Kidney (tissue), 14 donors: ENCODE measurements around the gene HUS1B. TPM values are rescaled to one million over a fixed set of nuclear protein-coding genes. Genes with fewer than 3 reads are reported as not detected.
A peak's percentile ranks its signal among the peaks of the same experiment; 100 is the strongest.

Experiments
- DNase-seq, 5 donors: peaks; one replicate each; pipeline ENCODE4 v3.0.0-alpha.2; 2013 to 2020
- FAIRE-seq: peaks from 2 replicates; lab custom pipeline; 2012; peaks lifted over from hg19 to GRCh38; lab: Jason Lieb, UNC
- H3K27ac ChIP-seq, 2 donors: one replicate each; pipeline ENCODE4 v1.7.0; 2013; ENCODE audit warnings: low read depth in 2 of 2, low read length in 2 of 2, inconsistent platforms in 1 of 2
- H3K27me3 ChIP-seq: one replicate; pipeline ENCODE4 v1.7.1; 2013; ENCODE audit warnings: low read length, inconsistent platforms; ENCODE audit not compliant: control insufficient read depth, insufficient read depth
- H3K36me3 ChIP-seq, 3 donors: one replicate each; pipeline versions ENCODE4 v1.7.0 to v1.7.1; 2013; ENCODE audit warnings: low read length in 3 of 3, control low read depth in 1 of 3, inconsistent platforms in 1 of 3; ENCODE audit not compliant: insufficient read depth in 3 of 3, control insufficient read depth in 2 of 3
- H3K4me1 ChIP-seq, 3 donors: one replicate each; pipeline versions ENCODE4 v1.7.0 to v1.7.1; 2013; ENCODE audit warnings: low read length in 3 of 3, inconsistent platforms in 1 of 3, low read depth in 1 of 3; ENCODE audit not compliant: control insufficient read depth in 2 of 3, insufficient read depth in 2 of 3
- H3K4me3 ChIP-seq, 3 donors: one replicate each; pipeline versions ENCODE4 v1.7.0 to v1.8.1; 2013; ENCODE audit warnings: low read length in 3 of 3, control low read depth in 1 of 3, inconsistent platforms in 1 of 3
- H3K9ac ChIP-seq, 3 donors: one replicate each; pipeline versions ENCODE4 v1.7.0 to v1.7.1; 2013; ENCODE audit warnings: low read length in 3 of 3, control low read depth in 1 of 3, inconsistent platforms in 1 of 3
- H3K9me3 ChIP-seq, 3 donors: one replicate each; pipeline versions ENCODE4 v1.7.0 to v1.7.1; 2013; ENCODE audit warnings: low read length in 3 of 3, control low read depth in 1 of 3, inconsistent platforms in 1 of 3; ENCODE audit not compliant: control insufficient read depth in 2 of 3, insufficient read depth in 1 of 3
- CTCF ChIP-seq: IDR thresholded peaks from 3 replicates; pipeline ENCODE4 v1.5.1; 2012; ENCODE audit warnings: mild to moderate bottlenecking, moderate library complexity, borderline replicate concordance; ENCODE audit not compliant: insufficient read depth; ENCODE audit errors: extremely low read depth
- intact Hi-C: fragments of 100-400 bp; cut with DNase I; formaldehyde crosslinking; loops from one replicate; pipeline ENCODE4 v1.11.1; 2022
- polyA plus RNA-seq: library from polyadenylated mRNA; stranded (reverse); fragments of 350-450 nt; fragmentation: Illumina TruSeq; extraction: RNeasy Lipid Tissue Mini Kit (QIAGEN cat#74804); gene quantifications from one replicate; pipeline ENCODE4 v1.2.3, GENCODE V29; 2014; ENCODE audit warnings: low read depth, low replicate concordance; ENCODE audit not compliant: insufficient read depth
- total RNA-seq: library from RNA; stranded (reverse); fragmentation: NEBNext Ultra II Directional; extraction: Animal tissue kit (Norgen Biotek cat#: 25700); gene quantifications from one replicate; pipeline ENCODE4 v1.2.1, GENCODE V29; 2021
- donor health status: control.
- donor health status: control.
- donor health status: control.
- donor health status: control.
- donor health status: control.
- donor health status: DM: yes; HTN: yes; CAD: no.
- donor health status: Normal renal cell carcinoma (clear cell type).

Gene HUS1B
- total and polyA plus RNA-seq, 2 donors from 2014 or later, result 1.2 TPM; not detected in 1

- H3K4me3 ChIP-seq, result no peak overlapping the region
- intact Hi-C loops, result no loop called here
- H3K4me1 ChIP-seq, result no peaks in the 10 kb centered on the region
- H3K27ac ChIP-seq, result no peak overlapping the region
- H3K9me3 ChIP-seq, result no peaks in the 10 kb centered on the region
- H3K36me3 ChIP-seq, result peaks cover 0 to 7% (median 0%) of the 10 kb centered on the region in 3 donors
- no peaks in the 10 kb centered on the region for H3K27me3 ChIP-seq
- FAIRE-seq, result no peak
- no peak overlapping the region for H3K9ac ChIP-seq
- no peak for TF ChIP-seq CTCF
- DNase-seq, result no peak
Observed at GRCh38 chr6:633611-634010, 23.3 kb downstream of the HUS1B start.

- intact Hi-C loops, result no loop called here
- DNase-seq (no peak), FAIRE-seq (no peak)
- H3K27me3 ChIP-seq, result no peaks in the 10 kb centered on the region
- no peak overlapping the region for H3K27ac ChIP-seq
- peaks cover 0 to 12% (median 0%) of the 10 kb centered on the region in 3 donors for H3K36me3 ChIP-seq
- no peaks in the 10 kb centered on the region for H3K4me1 ChIP-seq
- H3K9me3 ChIP-seq, result no peaks in the 10 kb centered on the region
- H3K9ac ChIP-seq, result no peak overlapping the region
- H3K4me3 ChIP-seq, result no peak overlapping the region
- TF ChIP-seq CTCF, result no peak
Observed at GRCh38 chr6:628766-629165, 28.1 kb downstream of the HUS1B start.

GRCh38 chr6:626236-626635 is 30.7 kb downstream of the HUS1B start:
- no peak for FAIRE-seq
- Histone ChIP-seq H3K27me3 (no peaks in the 10 kb centered on the region), H3K4me3 (no peak overlapping the region), H3K9ac (no peak overlapping the region), H3K9me3 (no peaks in the 10 kb centered on the region), H3K36me3 (peaks cover 0 to 8% (median 0%) of the 10 kb centered on the region in 3 donors), H3K4me1 (no peaks in the 10 kb centered on the region), H3K27ac (no peak overlapping the region)
- no peak for TF ChIP-seq CTCF
- DNase-seq, result peak in 4 of 5 donors; percentile 73 to 83 (median 78)
- intact Hi-C loops, result no loop called here

GRCh38 chr6:624979-625378 is 31.9 kb downstream of the HUS1B start:
- no peak overlapping the region for H3K4me3 ChIP-seq
- H3K4me1 ChIP-seq, result no peaks in the 10 kb centered on the region
- peaks cover 0 to 5% (median 0%) of the 10 kb centered on the region in 3 donors for H3K36me3 ChIP-seq
- peak in 4 of 5 donors; percentile 46 to 63 (median 53) for DNase-seq
- no peak overlapping the region for H3K9ac ChIP-seq
- no peak for FAIRE-seq
- TF ChIP-seq CTCF, result no peak
- H3K27ac ChIP-seq, result no peak overlapping the region
- no peaks in the 10 kb centered on the region for H3K27me3 ChIP-seq
- intact Hi-C loops, result no loop called here
- no peaks in the 10 kb centered on the region for H3K9me3 ChIP-seq
